Putamen (tissue), 1 donor: ENCODE measurements around the gene KCNJ16.

Experiments used
- DNase-seq: peaks from one replicate; pipeline ENCODE4 v3.0.0-alpha.2; 2016; ENCODE audit warnings: low spot score

Gene KCNJ16

DNA sequence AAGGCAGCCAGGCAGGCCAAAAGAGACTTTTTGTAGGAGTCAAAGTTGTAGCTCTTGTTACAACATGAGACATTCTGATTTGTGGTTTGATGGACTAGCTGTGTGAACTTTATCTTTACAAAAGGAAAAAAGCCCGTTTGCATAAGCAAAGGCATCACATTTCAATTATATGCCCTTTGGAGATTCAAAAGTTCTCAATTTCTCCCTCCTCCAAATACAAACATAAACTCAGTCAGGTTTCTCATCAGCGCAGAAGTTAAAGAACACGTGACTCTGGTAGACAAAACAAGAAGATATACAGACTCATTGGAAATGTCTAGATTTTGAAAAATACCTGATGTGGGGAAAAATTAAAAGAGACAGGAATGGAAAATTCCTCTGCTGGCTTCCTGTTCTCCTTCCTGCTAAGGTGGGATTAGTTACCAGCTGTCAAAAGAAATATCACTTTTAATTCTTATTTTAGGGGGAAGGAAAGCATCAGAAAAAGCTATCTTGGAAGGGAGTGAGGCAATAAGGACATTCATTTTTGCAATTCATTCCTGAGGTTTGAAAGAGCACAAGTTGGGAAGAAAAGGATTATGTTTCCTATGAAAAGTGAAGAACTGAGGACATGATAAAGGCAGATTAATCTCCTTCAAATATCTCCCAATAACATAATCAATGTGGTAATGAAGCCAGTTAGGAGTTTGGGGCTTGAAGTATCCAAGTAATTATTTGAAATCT lies 4.6 kb upstream of the KCNJ16 start:
- DNase-seq, result no peak

DNA sequence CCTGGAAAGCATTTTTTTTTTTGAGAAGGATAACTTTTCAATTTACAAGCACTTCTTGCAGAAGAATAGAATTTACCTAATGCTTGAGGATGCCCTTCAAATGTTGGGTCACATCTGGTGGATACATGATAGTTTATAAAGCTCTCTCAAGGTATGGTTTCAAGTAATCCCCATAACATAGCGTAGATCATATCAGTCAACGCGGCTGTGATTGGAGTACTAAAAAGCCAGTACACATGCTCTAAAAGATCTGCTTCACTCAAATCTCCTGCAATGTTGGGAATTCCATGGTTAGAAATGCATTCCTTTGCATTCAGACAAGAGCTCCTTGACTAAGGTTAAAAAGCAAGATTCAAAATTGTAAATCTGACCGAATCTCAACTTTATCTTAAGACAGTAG lies 3.9 kb upstream of the KCNJ16 start:
- no peak for DNase-seq

DNA sequence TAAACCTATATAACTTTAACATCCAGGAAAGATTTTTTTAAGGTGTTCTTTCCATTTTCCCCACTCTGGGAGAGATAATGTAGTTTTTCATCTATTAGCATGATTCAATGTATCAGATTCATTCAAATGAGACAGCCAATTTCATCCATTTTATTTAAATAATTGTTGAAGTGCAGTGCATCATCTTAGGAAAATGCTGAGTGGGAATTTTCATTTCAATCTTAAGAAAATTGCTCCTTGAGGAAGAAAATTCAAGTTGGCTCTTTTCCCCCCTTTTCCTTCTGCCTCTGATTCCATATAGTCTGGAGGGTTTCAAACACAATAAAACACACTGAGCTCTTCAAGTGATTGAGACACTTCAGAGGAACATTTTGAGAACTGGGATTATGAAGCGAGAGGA lies 3.4 kb upstream of the KCNJ16 start:
- DNase-seq, result no peak

- peak; percentile 29 for DNase-seq
Observed at GRCh38 chr17:70072546-70073309, 2.3 kb upstream of the KCNJ16 start.

DNA sequence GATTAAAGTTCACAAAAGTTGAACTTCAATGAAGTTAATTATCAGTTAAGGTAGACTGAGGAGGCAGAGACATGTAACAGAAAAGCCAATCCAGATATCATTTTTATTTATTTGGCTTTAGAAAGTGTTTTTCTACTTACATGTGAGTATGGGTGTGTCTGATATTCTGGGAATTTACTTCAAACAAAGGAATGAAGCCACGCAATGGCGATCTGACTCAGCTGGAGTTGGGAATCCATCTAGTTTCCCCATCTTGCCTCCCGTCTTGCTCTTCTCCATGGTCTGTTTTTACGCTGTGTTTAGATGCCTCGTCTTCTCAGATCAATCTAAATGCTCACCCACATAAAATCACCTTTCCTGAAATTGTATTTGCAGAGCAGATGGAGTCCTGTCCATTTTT lies 1.7 kb upstream of the KCNJ16 start:
- no peak for DNase-seq

DNA sequence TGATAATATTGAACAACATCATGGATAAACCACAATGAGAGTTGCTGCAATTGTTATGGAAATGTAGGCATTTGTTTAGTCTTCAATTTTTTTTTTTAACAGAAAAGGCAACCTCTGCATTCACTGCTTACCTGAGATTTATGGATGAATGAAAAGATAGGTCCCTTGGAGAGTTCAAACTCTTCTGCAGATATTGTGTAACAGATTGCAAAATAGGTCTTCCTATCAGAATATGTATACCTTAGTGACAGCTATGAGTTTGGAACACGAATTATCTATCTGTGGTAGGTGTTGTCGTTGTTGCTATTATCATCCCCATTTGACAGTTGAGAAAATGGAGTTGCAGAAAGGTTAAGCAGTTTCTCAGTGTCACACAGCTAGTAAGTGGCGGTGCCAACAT lies 1.2 kb upstream of the KCNJ16 start:
- DNase-seq, result no peak

DNA sequence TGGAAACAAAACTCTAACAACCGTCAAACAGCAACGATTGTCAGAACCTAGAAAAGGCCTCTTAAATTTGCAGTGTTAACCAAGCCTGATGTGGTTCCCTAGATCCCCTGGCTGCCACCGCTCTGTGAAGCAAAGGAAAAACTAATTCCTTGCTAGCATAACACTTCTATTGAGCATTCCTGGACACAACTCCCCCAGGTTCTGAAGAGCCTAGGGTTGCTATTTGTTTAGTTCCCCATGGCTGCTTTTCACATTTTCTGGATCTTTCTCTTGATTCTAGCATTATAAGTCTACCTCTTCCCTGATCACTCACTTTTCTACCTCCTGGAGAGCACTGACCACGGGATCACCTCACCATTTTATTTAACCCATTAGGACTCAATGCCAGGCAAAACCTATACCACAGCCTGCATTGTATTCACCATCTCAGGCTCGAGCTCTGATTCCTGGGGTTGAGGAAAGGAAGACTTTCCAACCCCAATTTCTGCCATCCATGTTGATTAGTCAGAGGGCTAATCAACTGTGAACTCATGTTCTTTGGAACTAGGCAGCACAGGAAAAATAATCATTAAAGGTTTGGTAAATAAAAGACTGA lies 692 bp upstream of the KCNJ16 start:
- no peak for DNase-seq

DNA sequence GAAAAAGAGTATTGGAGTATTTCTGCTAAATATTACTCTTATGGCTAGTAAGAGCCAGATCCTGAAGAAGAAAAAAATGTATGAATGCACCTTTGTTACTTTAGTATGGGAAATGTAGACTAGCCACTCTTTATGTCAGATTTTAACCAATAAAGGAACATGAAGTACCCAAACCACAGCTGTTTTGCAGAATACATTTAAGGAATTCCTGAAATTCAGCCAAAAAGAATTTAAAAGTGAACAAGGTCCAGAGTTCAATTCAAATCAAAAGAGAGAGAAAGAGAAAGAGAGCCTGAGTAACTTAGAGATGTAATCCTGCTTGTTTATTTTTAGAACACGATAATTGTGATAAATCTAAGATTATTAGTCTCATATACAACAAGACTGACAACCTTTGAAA lies 1.2 kb downstream of the KCNJ16 start:
- no peak for DNase-seq

- DNase-seq, result no peak
Observed at GRCh38 chr17:70076831-70077230, 1.8 kb downstream of the KCNJ16 start.

GRCh38 chr17:70078549-70078948 lies 3.5 kb downstream of the KCNJ16 start:
- DNase-seq, result no peak

DNA sequence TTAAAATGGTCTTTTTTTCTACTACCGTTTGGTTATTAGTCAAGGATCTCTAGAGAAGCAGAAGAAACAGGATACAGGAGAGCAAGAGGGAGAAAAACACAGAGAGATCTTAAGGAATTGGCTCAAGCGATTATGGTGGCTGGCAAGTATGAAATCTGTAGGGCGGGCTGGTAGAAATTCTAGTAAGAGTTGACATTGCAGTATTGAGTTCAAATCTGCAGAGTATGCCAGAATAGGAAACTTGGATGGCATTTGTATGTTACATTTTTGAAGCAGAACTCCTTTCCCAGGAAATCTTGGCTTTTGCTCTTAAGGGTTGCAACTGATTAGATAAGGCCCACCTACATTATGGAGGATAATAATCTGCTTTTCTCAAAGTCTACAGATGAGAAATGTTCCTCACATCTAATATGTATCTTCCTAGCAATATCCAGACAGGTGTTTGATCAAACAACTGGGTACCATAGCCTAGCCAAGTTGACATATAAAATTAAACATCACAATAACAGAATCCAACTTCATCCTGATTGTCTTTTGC lies 4.0 kb downstream of the KCNJ16 start:
- no peak for DNase-seq

DNA sequence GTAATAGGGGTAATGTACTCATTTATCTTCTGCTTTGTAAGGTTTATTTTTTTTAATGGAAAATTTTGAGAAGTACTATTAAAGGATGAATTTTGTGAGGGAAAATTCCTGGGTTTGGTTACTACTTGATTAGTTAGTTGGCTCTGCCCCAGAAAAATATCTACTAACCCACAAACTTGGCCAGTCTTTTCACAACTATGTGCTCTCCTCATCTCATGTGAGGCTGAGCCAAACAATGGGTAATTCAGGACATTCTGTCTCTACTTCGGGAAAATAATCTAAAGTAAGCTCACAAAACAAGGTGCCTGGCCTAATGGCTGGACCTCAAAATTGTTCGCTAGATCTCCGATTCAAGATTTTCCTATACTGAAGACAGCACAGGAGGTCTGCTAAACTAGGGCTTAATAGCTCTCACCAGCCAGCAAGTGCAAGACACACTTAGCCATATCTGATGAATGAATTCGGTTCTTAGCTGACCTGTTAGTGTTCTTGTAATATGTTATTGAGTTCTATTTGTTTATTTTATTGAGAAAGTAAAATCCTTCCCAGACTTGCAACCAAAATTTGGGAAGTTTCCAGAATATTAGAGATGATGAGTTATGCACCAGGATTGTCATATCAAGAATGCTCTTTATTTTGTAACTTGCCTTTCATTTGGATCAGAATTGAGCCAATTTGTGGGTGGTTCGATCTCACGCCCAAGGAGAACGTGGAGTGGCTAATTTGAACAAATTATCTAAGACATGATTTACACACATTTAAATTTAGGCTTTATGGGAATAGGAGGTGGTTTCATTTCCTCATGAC lies 5.7 kb downstream of the KCNJ16 start:
- DNase-seq, result no peak

DNA sequence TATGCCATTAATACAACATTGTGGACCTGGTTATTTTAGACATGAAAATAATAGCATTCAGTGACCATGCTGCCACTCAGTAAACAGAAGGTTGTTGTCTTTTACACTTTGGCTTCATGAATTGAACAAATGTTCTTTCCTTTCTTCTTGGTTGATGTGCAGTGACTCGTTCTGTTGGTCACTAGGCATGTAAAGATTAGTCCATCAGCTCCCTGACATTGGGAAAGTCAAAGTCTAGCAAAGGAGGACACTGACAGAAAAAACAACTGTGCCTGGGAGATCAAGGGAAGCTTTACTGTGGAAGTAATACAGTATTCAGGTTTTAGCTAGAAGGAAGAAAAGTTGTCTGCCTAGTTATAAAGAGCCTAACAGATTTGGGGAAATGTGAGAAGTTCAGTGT lies 6.9 kb downstream of the KCNJ16 start:
- DNase-seq, result no peak

- DNase-seq, result no peak
Observed at GRCh38 chr17:70084476-70084875, 9.5 kb downstream of the KCNJ16 start.

DNA sequence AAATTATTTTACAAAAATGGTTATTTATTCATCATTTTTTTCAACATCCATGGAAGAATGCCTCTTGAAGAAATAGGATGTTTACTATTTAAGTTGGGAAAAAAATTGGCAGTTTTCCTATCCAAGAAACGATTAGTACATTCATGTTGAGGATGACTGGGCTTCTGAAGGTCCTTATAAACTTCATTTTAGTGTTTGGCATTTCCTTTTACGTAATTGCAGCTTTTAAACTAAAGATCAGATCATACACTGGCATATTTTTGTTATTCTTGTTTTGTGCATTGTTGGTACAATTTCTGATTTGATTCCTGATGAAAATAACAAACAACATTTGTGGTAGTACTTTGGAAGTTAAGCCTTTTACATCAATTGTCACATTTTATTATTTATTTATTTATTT lies 11.5 kb downstream of the KCNJ16 start:
- no peak for DNase-seq

- no peak for DNase-seq
Observed at GRCh38 chr17:70089513-70090148, 14.6 kb downstream of the KCNJ16 start.

DNA sequence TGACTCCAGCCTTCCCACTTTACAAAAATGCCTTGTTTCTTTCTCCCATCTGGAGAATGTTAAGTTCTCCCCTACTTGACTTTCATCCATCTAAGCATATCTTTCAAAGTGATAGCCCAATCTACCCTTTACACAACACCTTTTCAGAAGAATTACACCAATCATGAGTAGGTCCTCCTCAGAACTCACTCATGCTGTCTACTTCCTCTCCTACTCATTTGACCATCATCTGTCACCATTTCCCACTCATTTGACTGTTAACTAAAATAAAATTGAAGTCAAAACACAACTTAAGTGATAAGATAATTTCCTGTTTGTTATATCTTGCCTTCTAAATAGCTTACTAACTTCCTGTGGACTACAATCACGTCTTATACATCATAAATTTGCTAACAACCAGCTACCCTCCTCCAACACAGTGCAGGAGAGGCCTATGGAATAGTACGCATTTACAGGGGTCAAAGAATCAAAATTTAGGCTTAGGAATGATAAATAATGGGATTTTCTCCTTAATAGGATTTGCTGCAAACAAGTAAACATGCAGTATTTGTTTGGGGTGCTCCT lies 16.1 kb downstream of the KCNJ16 start:
- DNase-seq, result no peak

DNA sequence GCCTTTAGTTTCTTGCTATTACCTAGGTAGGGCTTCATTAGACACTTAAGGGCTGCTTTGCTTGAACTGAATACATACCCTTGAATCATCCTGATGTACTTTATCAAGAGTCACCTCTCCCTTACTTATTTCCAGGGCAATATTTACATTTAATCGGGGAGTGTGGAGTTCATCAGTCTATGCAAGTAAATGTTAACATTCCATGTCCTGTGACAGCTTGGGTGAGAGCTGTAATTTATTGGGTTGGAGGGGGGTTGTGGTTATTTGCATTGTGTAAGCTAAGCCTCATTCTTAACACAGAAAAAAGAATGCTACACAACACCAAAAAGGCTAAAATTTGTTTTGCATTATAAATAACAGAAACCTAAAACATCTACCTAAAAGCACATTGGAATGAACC lies 16.7 kb downstream of the KCNJ16 start:
- DNase-seq, result no peak

DNA sequence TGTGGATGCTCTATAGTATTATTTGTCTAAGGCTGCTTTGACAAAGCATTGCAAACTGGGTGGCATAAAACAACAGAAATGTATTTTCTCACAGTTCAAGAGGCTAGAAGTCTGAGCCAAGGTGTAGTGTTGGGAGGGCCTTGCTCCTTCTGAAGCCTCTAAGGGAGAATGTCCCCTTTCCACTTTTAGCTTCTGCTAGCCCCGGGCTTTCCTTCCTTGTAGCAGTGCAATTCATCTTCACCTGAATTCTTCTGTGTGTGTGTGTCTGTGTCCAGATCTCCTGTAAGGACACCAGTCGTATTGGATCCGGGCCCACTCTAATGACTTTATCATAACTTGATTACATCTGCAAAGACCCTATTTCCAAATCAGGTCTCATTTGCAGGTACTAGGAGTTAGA lies 18.1 kb downstream of the KCNJ16 start:
- no peak for DNase-seq

DNA sequence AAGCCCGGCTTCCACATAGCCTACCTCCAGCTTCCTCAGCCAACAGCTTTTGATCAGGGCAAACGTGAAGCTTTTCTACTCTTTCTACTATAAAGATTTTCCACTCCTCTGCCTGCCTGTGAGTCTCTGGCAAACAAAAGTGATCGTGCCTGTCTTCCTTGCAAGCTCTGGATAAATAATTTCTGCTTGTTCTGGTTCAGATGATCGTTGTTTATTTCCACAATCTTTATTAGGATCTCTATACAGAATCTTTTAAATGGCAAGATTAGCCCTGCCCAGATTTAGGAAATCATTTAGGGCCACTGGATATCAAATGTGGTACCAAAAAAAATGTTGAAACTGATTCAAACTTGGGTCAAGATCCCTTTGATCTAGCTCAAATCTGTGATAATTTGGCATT lies 20.4 kb downstream of the KCNJ16 start:
- no peak for DNase-seq

GRCh38 chr17:70096861-70097260 lies 21.8 kb downstream of the KCNJ16 start:
- no peak for DNase-seq
